Pons (tissue), 1 donor: ENCODE measurements around the gene MC1R.

Experiments
- DNase-seq: peaks from one replicate; pipeline ENCODE4 v3.0.0-alpha.2; 2016; ENCODE audit warnings: low spot score

The MC1R gene

GRCh38 chr16:89897204-89897603 lies 21.5 kb upstream of the MC1R start:
- DNase-seq: no peak

DNA sequence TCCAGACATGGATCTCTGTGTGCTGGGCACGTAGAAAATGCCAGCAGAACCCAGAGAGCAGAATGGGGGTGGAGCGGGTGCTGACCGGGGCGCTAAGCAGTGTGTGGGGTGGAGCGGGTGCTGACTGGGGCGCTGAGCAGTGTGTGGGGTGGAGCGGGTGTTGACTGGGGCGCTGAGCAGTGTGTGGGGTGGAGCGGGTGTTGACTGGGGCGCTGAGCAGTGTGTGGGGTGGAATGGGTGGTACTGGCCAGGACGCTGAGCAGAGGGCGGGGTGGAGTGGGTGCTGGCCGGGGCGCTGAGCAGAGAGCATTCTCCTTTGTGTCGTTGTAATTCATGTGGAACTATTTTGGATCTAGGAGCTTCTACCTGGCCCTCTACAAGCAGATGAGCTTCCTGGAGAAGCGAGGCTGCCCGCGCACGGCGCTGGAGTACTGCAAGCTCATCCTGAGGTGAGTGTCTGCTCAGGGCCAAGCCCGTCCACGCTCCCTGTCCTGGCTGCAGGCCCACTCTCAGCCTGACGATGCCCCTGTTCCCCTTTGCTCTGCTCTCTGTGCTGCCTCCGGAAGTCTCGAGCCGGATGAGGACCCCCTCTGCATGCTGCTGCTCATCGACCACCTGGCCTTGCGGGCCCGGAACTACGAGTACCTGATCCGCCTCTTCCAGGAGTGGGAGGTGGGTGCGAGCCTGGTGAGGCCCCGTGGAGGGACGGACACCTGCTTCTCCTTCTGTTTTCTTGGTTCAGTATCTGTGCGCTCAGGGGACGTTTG lies 20.3 kb upstream of the MC1R start:
- DNase-seq: no peak

- no peak for DNase-seq
Observed at GRCh38 chr16:89899879-89900481, 18.7 kb upstream of the MC1R start.

DNA sequence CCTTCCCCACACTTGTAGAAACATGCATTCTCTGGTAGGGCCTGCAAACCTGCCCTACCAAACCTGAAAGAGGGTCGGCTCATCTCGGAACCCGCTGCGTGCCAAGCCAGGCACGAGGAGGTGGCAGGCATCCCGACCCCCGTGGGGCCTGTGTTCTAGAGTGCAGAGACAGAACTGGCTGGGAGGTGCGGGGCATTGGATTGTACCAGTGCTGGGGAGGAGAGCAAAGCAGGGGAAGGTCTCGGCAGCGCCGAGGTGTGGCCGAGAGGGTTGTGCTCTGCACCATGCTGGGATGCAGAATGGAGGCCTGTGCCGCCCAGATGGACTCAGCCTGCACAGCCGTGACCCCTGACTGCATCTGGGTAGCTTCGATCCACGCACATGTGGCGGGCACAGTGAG lies 17.8 kb upstream of the MC1R start:
- no peak for DNase-seq

DNA sequence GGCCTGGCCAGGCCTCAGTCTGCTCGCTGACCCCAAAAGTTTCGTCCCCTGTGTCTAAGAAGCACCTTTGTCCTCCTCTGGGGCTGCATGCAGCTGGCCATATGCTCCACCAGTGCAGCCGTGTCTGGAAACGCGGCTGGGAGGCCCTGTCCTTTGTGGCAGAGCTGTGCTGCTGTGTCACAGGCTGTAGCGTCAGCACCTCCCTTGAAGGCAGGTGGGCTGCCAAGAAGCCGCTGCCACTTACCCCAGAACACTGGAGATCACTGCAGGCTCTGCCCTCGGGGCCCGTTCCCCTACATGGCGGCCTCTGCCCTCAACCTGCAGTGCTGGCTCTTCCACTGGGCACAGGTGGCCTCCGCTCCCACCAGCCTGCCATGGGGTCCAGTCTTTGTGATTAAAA lies 15.7 kb upstream of the MC1R start:
- DNase-seq: no peak

GRCh38 chr16:89903908-89904515 lies 14.7 kb upstream of the MC1R start:
- DNase-seq: no peak

DNA sequence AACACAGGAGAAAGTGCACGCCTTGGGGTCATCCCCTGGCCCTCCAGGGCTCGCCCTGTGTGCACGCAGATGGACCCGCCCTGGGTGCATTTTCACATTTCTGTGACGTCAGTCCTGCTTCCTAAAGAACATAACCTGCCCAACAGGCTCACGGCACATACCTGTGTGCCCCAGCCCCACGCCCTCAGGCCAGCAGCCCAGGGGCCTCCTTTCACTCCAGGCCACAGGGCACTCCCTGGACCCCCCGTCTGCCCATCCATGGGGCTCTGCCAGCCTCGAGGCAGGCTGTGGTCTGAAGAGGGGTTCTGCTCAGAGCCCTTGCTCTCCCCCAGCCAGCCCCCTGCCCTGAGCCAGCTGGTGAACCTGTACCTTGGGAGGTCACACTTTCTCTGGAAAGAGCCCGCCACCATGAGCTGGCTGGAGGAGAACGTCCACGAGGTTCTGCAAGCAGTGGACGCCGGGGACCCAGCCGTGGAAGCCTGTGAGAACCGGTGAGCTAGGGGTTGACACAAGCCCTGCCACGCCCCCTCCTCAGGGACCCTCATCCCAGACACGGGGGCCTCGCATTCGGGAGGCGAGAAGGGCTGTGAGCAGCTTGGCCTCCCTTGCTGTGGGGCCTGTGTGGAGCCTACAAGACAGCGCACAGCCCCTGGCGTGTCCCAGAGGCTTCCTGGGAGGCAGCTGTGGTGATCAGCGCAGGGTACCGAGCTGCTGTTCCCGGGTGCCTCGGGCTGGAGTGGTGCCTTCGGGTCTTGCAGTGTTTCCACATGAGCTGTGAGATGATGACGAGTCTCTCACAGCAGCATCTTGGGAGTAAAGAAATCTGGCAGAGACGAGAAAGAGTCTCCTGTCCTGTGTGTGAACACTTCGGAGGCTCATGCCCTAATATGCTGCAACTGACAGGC lies 13.8 kb upstream of the MC1R start:
- no peak for DNase-seq

DNA sequence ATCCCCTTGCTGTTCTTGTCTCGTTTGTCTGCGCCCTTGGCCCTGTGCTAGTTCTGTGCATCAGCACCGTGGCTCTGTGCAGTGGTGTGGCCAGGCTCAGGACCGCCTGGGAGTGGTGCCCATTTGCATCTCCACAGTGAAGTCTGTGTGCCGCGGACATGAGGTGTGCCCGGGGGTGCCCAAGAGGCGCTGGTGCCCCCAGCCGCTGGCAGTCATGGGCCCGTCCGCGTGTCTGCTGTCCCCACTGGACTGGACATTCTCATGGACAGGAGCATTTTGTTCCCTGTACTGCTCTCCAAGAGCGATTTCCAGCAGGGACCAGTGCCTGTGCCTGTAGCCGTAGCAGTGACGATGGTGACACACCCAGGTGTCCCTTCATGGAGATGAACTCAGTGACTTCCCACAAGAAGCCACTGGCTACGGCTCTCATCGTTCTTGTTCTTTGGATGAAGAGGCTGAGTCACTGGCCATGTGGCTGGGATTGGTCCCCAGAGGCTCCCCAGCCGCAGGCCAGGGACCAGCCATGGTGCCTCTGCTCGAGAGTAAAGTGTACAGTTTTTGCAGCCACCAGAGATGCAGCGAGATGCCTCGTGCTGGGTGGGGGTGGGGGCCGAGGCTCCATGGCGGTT lies 13.0 kb upstream of the MC1R start:
- no peak for DNase-seq

DNA sequence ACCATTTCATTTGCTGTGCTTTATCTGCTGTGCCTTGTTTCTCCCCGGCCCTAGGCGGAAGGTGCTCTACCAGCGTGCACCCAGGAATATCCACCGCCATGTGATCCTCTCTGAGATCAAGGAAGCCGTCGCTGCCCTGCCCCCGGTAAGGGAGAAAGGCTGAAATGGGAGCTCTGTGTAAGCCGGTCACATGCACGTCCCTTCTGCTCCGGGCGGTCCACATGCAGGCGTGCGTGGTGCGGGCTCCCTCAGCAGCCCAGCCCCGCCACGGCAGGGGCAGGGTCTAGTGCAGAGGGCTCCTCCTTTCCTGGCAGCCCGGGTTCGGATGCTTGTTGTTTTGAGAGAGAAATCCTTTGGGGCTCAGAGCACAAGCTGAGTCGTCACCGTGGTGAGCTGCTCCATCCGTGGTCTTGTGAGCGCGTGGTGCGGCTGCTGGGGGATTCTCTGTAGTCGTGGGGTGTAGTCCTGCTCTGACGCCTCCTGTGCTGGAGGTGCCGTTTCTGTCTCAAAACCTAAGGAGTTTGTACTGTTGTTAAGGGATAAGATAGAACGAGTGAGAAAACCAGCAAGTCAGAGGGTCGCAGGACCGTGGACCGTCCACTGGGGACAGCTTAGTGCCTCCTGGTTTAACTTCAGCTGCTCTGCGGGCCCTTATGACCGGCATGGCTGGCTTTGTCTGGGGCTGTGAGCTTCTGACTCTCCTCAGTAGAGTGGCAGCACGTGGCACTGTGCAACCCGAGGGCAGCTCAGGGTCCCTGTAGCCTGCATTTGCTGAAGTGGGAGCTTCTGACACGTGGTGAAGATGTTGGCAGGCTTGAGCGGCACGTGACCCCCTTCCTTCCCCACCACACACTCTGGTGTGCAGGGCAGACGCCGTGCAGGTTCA lies 12.3 kb upstream of the MC1R start:
- DNase-seq: no peak

- no peak for DNase-seq
Observed at GRCh38 chr16:89907055-89907814, 11.4 kb upstream of the MC1R start.

- no peak for DNase-seq
Observed at GRCh38 chr16:89908236-89908635, 10.4 kb upstream of the MC1R start.

DNA sequence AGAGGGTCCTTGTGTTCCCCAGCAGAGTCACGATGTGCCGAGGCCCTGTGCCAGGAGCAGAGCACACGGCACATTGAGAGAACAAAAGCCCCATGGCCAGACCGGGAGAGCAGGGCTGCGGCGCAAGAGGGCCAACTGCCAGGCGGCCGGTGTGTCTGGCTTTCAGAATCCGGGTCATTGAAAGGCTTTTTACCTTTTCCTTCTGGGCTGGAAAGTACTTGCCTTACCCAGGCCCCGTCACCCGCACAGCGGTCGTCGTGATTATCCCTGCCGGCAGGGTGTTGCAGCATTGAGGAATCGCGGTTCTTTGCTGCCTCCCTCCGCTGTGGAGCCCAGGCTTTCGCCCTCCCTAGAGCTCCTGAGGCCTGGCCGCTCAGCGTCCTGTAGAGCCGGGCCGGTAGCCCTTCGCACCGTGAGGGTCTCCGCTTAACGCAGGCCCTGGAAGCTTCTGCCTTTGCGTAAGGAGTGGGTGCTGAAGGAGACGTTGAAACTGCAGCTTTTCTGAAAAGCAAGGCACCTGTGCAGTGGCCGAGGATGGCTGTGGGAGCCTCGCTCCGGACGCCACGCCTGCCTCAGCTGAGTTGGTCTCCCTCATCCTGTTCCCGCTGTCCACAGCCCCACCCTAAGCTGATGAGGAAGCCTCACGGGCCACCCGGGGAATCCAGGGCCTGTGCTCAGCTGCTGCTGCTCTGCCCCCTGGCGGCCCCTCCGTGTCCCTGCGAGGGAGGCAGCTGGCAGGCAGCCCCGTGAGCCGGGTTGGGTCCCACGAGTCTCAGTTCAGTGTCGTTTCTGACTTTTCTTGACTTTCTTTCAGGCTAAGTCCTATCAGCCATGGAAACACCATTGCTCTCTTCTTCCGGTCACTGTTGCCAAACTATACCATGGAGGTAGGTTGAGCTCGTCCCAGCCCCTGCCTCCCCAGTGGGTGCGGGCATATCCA lies 8.6 kb upstream of the MC1R start:
- peak; percentile 75 for DNase-seq

DNA sequence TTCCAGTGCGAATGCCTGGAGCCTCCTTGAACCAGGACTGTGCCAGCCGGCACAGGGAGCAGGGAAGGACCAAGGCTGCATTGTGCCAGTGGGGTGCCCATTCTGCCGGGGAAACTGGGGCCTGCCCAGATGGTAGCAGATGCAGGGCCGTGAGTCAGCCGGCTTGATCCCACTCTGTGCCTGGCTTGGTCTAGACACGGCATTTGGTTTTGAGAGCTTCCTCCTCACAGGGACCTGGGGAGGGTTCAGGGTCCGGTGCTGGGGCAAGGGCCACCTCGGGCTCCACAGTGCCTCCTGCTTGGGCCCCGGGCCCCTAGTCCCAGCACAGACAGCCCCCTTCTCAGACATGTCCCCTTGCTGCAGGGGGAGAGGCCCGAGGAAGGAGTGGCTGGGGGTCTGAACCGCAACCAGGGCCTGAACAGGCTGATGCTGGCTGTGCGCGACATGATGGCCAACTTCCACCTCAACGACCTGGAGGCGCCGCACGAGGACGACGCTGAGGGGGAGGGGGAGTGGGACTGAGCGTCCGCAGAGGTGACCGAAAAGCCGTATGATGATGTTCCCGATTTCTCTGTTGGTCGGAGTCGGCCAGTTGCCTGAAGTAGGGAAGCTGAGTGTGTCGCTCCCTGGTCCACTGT lies 7.8 kb upstream of the MC1R start:
- DNase-seq: no peak

DNA sequence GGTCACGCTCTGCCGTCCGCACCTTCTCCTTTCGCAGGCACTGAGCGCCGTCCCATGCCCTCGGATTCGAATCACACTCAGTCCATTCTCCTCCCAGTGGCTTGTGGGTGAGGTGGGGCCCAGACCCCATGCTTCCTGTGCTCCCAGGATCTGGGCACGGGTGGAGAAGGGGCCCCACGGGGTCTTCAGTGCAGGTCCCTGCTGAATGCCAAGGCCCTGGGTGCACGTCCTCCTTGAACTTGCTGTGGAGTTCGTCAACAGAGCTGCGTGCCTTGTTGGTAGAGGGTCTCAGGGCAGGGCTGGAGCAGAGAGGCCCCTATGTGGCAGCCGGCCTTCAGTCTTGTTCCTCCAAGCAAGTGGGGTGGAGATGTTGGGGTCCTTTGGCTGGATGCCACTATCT lies 7.3 kb upstream of the MC1R start:
- DNase-seq: no peak

DNA sequence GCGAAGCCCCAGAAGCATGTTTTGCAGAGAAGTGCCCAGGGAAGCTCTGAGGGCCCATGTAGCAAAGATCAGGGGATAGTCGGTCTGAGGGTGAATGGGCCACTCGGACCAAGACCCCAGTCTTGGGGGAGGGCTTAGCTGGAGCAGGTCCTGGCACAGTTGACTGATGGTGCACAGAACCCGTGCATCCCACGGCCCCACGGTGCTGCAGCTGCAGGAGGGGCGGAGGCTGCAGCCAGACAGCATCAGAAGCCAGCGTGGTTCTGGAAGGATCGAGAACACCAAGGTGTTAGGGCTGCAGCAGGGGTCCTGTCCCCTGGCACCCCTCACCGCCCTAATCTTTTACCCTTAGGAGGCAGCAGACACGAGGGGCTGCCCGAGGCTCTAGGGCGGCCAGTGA lies 6.5 kb upstream of the MC1R start:
- DNase-seq: no peak

GRCh38 chr16:89912627-89913026 lies 6.0 kb upstream of the MC1R start:
- DNase-seq: no peak

DNA sequence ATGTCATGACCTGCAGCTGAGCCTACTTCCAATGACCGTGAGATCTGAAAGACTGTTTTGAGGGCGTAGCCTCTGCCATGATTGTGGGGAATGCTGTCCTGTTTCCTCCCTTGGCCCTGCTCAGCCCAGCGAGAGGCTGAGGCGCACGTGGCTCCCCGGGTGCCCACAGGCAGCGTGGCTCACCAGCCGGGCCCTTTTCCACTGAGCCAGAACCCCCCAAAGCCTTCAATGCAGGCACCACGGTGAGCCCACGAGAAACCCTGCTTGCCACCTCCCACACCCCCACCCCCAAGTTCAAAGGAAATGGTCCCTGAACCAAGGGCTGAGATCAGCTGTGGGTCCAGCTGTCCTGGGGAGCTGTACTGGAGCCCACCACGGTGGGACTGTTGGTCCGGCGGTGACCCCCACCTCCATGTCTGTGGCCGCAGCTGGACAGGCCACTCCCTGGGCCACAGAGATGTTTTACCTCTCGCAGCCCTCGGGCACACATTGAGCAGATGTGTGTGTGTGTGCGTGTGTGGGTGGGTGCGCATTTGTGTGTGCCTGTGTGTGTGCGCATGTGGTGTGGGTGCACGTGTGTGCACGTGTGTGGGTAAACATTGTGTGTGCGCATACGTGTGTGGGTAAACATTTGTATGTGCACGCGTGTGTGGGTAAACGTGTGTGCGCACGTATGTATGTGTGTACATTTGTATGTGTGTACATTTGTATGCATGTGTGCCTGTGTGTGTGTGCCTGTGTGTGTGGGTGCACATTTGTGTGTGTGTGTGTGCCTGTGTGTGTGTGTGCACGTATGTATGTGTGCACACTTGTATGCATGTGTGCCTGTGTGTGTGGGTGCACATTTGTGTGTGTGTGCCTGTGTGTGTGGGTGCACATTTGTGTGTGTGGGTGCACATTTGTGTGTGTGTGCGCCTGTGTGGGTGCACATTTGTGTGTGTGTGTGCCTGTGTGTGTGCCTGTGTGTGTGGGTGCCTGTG lies 5.0 kb upstream of the MC1R start:
- no peak for DNase-seq
